ENCODE results near the gene DOK6.

The DOK6 gene

DNA sequence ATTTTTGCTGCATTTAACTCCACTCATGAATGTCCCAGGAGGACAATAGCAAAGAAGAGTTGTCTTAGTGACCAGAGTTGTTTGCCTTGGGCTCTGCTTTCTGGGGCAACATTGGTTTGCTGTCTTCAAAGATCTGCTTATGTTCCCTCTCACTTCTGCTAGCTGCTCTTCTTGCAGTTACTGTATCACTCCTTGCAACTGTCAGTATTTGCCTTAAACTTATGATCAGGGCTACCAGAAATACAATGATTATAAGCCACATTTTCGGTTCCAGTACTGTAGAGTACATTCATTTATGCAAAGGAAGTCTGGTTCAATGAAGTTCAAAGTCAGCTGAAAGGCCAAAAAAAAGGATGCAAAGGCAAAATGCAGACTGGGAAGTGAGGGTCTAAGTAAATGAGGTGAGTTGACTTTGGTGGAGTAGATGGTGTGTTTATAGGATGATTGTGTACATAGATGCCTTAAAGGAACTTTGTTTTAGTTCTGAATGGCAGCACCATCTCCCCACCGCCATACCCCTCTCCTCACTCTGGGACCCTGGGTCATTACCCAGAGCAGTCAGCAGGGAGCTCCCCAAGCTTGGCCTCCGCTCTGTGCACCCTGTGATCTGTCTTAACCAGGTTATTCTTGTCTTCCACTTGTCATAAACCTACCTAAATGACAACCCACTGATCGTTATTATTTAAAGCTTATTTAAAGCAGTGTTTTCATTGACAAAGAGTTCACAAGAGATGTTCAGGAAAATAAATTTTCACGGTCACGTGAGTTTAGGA lies 236.0 kb downstream of the DOK6 start:
- TF ChIP-seq CTCF (IDR thresholded peaks at IDR 0.05; ENCODE audit: borderline replicate concordance, insufficient read depth, low read depth, low read length) = peak; percentile 49
- no peak overlapping the region for H3K4me3 ChIP-seq (ENCODE audit: low read depth, low read length)

GRCh38 chr18:69638056-69638455 lies 237.4 kb downstream of the DOK6 start:
- no peak for TF ChIP-seq CTCF (IDR thresholded peaks at IDR 0.05; ENCODE audit: borderline replicate concordance, insufficient read depth, low read depth, low read length)
- H3K4me3 ChIP-seq (ENCODE audit: low read depth, low read length) = no peak overlapping the region

DNA sequence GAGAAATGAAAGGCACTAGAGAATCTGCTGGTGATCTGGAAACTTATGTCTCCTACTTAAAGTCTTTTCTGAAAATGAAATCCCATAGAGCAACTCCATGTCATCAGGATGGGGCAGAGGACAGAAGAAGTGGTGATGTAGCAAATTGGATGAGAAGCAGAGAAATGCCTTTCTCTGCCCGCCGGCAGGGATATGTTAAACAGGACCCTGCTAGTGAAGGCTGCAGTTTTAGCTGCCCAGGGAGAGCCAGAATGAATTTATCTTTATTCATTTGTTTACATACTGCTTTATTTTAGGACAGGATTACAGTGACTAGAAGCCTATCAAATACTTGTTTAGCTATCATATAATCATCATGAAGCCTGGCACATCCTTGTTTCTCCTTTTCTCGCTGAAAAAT lies 247.0 kb downstream of the DOK6 start:
- H3K4me3 ChIP-seq (ENCODE audit: low read depth, low read length) = no peak overlapping the region

DNA sequence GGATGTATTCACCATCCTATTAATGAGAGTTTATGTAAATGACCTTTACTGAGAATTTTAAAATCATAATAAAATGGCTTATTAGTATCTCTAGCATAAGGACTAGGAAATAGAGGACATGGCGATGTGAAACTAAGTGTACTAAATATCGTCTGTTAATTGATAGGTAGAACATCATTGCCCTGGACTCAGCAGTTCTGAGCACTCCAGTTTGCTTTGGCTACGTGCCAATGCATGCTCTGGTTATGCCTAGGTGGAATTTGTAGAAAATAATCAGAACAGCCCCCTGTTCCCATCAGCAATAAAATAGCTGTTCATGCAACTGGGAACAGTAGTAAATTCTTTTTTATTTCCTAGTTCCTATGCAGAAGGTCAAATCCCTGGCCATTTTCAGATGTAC lies 247.8 kb downstream of the DOK6 start:
- TF ChIP-seq CTCF (IDR thresholded peaks at IDR 0.05; ENCODE audit: borderline replicate concordance, insufficient read depth, low read depth, low read length) = no peak
- H3K4me3 ChIP-seq (ENCODE audit: low read depth, low read length) = no peak overlapping the region

More for the DNA sequence above, 247.0 kb downstream of the DOK6 start:
- no peak for TF ChIP-seq CTCF (IDR thresholded peaks at IDR 0.05; ENCODE audit: borderline replicate concordance, insufficient read depth, low read depth, low read length)

GRCh38 chr18:69649684-69650083 lies 249.0 kb downstream of the DOK6 start:
- no peak overlapping the region for H3K4me3 ChIP-seq (ENCODE audit: low read depth, low read length)
- TF ChIP-seq CTCF (IDR thresholded peaks at IDR 0.05; ENCODE audit: borderline replicate concordance, insufficient read depth, low read depth, low read length) = no peak

DNA sequence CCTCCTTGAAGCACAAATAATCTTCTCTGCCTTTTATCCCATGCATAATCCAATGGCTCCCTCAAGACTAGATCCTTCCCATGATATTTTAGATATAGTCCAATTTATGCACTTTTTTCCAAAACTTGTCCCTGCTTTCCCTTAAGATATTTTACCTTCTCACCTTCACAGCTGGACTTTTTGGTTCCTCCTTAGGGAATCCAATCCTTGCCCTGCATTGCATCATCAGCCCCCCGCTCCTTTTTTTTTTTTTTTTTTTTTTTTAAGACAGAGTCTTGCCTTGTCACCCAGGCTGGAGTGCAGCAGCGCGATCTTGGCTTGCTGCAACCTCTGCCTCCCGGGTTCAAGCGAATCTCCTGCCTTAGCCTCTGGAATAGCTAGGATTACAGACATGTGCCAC lies 250.6 kb downstream of the DOK6 start:
- no peak for TF ChIP-seq CTCF (IDR thresholded peaks at IDR 0.05; ENCODE audit: borderline replicate concordance, insufficient read depth, low read depth, low read length)

DNA sequence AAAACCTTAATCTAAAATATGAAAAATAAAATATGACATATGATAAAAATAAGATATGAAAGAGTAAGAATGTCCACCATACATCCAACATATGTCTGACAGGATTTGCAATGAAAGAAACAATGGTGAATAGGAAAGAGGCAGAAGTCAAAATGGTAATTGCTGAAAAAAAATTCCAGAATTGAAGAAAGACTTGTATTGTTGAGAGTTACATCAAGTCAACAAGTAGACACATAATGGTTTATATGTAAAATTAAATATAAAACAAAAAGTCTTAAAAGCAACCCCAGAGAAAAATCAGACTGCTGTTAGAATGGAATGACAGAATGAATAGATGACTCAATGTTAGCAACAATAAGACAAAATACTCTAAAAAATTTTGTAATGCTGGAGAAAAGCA lies 255.1 kb downstream of the DOK6 start:
- no peak overlapping the region for H3K4me3 ChIP-seq (ENCODE audit: low read depth, low read length)
- TF ChIP-seq CTCF (IDR thresholded peaks at IDR 0.05; ENCODE audit: borderline replicate concordance, insufficient read depth, low read depth, low read length) = no peak

More for the DNA sequence above, 250.6 kb downstream of the DOK6 start:
- no peak overlapping the region for H3K4me3 ChIP-seq (ENCODE audit: low read depth, low read length)

All from GM12875 (cell line).